Measurements from ENCODE around the gene CAMTA1.

DNA sequence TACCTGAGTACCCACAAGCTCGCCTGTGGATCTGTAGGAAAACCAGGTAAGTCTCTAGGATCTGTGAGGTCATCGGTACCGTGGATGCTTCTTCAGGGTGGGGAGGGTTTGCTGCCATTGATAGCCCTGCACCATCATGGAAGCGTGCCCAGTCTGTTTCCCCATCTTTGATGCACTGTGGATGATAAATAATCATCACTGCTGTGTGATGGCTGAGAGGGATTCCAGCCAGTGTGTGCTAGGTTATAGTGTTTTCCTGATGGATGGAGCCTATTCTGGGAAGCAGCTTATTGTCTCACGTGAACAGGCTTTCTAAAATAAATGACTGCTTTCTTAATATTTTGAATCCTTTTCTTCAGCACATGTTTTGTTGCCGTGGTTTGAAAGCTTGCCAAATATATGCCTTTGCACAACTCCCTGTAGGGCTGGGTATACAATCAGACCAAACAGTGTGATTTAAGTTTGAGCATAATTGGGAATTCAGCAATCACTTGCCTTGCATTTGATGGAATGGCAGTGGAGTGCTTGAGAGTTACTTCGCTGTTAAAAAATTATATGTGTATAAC is 113.8 kb downstream of the CAMTA1 start:
- TF ChIP-seq, protein P1, sequence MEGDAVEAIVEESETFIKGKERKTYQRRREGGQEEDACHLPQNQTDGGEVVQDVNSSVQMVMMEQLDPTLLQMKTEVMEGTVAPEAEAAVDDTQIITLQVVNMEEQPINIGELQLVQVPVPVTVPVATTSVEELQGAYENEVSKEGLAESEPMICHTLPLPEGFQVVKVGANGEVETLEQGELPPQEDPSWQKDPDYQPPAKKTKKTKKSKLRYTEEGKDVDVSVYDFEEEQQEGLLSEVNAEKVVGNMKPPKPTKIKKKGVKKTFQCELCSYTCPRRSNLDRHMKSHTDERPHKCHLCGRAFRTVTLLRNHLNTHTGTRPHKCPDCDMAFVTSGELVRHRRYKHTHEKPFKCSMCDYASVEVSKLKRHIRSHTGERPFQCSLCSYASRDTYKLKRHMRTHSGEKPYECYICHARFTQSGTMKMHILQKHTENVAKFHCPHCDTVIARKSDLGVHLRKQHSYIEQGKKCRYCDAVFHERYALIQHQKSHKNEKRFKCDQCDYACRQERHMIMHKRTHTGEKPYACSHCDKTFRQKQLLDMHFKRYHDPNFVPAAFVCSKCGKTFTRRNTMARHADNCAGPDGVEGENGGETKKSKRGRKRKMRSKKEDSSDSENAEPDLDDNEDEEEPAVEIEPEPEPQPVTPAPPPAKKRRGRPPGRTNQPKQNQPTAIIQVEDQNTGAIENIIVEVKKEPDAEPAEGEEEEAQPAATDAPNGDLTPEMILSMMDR (IDR thresholded peaks at IDR 0.05) = no peak
- no peak for TF ChIP-seq POLR2AphosphoS5 (IDR thresholded peaks at IDR 0.05)

Data from prostate gland (tissue), 2 donors.